Keratinocyte (primary cell): ENCODE data around the gene C21orf91. TPM values are rescaled to one million over a fixed set of nuclear protein-coding genes. Genes with fewer than 3 reads are reported as not detected.

Source experiments
- DNase-seq: peaks from one replicate; pipeline ENCODE4 v3.0.0-alpha.2; 2011; ENCODE audit warnings: low read depth, missing footprints, low spot score
- FAIRE-seq: peaks from 2 replicates; lab custom pipeline; 2011; peaks lifted over from hg19 to GRCh38; lab: Jason Lieb, UNC
- H2AFZ ChIP-seq: 2 replicates; pipeline ENCODE4 v1.6.0; 2012; ENCODE audit warnings: low read length, control low read depth, inconsistent platforms; ENCODE audit not compliant: control insufficient read depth
- H3K27ac ChIP-seq: 2 replicates; pipeline ENCODE4 v1.5.1; 2011; ENCODE audit warnings: low read length; ENCODE audit not compliant: control insufficient read depth, insufficient read depth
- H3K27me3 ChIP-seq: 3 replicates; pipeline ENCODE4 v1.6.0; 2011; ENCODE audit warnings: low read length; ENCODE audit not compliant: control insufficient read depth, insufficient read depth; ENCODE audit errors: extremely low read depth
- H3K36me3 ChIP-seq, 2 experiments: 2 replicates in 1 of 2; 3 replicates in 1 of 2; pipeline ENCODE4 v1.5.1; 2011; ENCODE audit warnings: low read length in 2 of 2, mild to moderate bottlenecking in 1 of 2; ENCODE audit not compliant: control insufficient read depth in 2 of 2, insufficient read depth in 2 of 2; ENCODE audit errors: extremely low read depth in 1 of 2
- H3K4me1 ChIP-seq: 3 replicates; pipeline ENCODE4 v1.5.1; 2011; ENCODE audit warnings: low read length; ENCODE audit not compliant: control insufficient read depth, insufficient read depth; ENCODE audit errors: extremely low read depth
- H3K4me2 ChIP-seq: 3 replicates; pipeline ENCODE4 v1.6.0; 2011; ENCODE audit warnings: low read depth, low read length; ENCODE audit not compliant: control insufficient read depth, insufficient read depth; ENCODE audit errors: extremely low read depth
- H3K4me3 ChIP-seq, 3 experiments: fragments of 200-600 bp in 1 of 3; sonication (generic) in 1 of 3; 2 replicates in 2 of 3; 3 replicates in 1 of 3; pipeline ENCODE4 v1.5.1; 2011 to 2016; ENCODE audit warnings: low read length in 3 of 3, mild to moderate bottlenecking in 3 of 3, control low read depth in 2 of 3, inconsistent platforms in 1 of 3, low read depth in 1 of 3, mixed read lengths in 1 of 3, mixed run types in 1 of 3, moderate library complexity in 1 of 3; ENCODE audit not compliant: control insufficient read depth in 2 of 3, insufficient read depth in 2 of 3; ENCODE audit errors: extremely low read depth in 1 of 3
- H3K79me2 ChIP-seq: 2 replicates; pipeline ENCODE4 v1.6.0; 2012; ENCODE audit warnings: low read length; ENCODE audit not compliant: control insufficient read depth, insufficient read depth
- H3K9ac ChIP-seq: 3 replicates; pipeline ENCODE4 v1.6.0; 2011; ENCODE audit warnings: low read length; ENCODE audit not compliant: control insufficient read depth, insufficient read depth; ENCODE audit errors: extremely low read depth
- H3K9me1 ChIP-seq: 3 replicates; pipeline ENCODE4 v1.6.0; 2011; ENCODE audit warnings: low read length; ENCODE audit not compliant: control insufficient read depth, insufficient read depth; ENCODE audit errors: extremely low read depth
- H3K9me3 ChIP-seq: 2 replicates; pipeline ENCODE4 v1.5.1; 2012; ENCODE audit warnings: low read depth, low read length; ENCODE audit not compliant: control insufficient read depth
- H4K20me1 ChIP-seq: 3 replicates; pipeline ENCODE4 v1.6.0; 2011; ENCODE audit warnings: low read length; ENCODE audit not compliant: control insufficient read depth, insufficient read depth; ENCODE audit errors: extremely low read depth
- EZH2 ChIP-seq: IDR thresholded peaks from one replicate; pipeline ENCODE4 v1.6.1; 2012; ENCODE audit warnings: inconsistent platforms, mild to moderate bottlenecking, low read length, moderate library complexity
- dilution Hi-C: fragments of 300-500 bp; cut with MboI; formaldehyde crosslinking; loops from one replicate; pipeline ENCODE4 v1.7.0; 2020; ENCODE audit warnings: low sequenced_read_pairs; ENCODE audit not compliant: extremely low pct_ligation_motif_present
- polyA plus RNA-seq, 5 experiments: library from polyadenylated mRNA; depleted of rRNA in 3 of 5; stranded (reverse) in 3 of 5; stranded (forward) in 1 of 5; unstranded in 1 of 5; fragments of >200 nt; gene quantifications; 1 replicate in 1 of 5; 2 replicates in 3 of 5; 3 replicates in 1 of 5; pipeline versions ENCODE4 v1.2.1 to v1.2.3, GENCODE V29; 2011 to 2012; ENCODE audit warnings: missing spikeins in 2 of 5, low read depth in 1 of 5, low replicate concordance in 1 of 5
- TF ChIP-seq, protein P1 (sequence below), 3 experiments: IDR thresholded peaks in 1 of 3; conservative IDR thresholded peaks in 1 of 3; optimal IDR thresholded peaks in 1 of 3; 2 replicates in 2 of 3; 3 replicates in 1 of 3; pipeline versions ENCODE3 to v1.5.1; 2011; ENCODE audit warnings: low read length in 3 of 3, mild to moderate bottlenecking in 3 of 3, moderate library complexity in 2 of 3, control low read depth in 1 of 3, inconsistent platforms in 1 of 3; ENCODE audit not compliant: insufficient read depth in 2 of 3; ENCODE audit errors: extremely low read depth in 1 of 3

The C21orf91 gene
- polyA plus RNA-seq, 1 donor (not counting 4 experiments of a cell fraction or from before 2014, with no cell fraction given) = 28.2 TPM

DNA sequence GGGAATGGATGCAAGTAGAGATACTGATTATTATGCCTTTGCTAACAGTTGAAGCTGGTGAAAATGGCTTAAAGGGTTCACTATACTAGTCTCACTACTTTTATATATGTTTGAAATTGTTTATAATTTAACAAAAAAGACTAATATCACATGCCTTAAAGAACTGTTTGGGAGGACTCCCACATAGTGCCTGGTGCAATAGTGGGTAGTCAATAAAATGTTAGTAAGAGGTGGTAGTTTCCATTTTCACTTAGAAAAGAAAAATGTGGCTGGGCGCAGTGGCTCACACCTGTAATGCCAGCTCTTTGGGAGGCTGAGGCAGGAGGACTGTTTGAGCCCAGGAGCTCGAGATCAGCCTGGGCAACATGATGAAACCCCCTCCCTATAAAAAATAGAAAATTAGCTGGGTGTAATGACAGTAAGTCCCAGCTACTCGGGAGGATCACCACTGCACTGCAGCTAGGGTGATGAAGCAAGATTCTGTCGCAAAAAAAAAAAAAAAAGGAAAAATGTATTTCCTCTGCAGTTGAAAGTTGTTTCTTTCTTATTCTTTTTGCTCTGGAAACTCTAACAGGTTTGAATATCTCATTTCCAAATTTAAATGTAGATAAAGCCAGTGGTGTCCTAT lies 24.5 kb downstream of the C21orf91 start:
- Histone ChIP-seq H4K20me1 (no peaks in the 10 kb centered on the region), H3K9ac (no peak overlapping the region), H3K4me3 (no peak overlapping the region), H3K27ac (no peak overlapping the region), H3K4me1 (peaks cover 4% of the 10 kb centered on the region), H3K9me3 (no peaks in the 10 kb centered on the region), H3K9me1 (no peaks in the 10 kb centered on the region), H3K27me3 (no peaks in the 10 kb centered on the region), H2AFZ (no peak overlapping the region), H3K4me2 (no peak overlapping the region), H3K36me3 (peaks cover 9 to 10% of the 10 kb centered on the region in 2 experiments), H3K79me2 (peaks cover 10% of the 10 kb centered on the region)
- dilution Hi-C loops = no loop called here
- FAIRE-seq = no peak
- TF ChIP-seq, protein P1, sequence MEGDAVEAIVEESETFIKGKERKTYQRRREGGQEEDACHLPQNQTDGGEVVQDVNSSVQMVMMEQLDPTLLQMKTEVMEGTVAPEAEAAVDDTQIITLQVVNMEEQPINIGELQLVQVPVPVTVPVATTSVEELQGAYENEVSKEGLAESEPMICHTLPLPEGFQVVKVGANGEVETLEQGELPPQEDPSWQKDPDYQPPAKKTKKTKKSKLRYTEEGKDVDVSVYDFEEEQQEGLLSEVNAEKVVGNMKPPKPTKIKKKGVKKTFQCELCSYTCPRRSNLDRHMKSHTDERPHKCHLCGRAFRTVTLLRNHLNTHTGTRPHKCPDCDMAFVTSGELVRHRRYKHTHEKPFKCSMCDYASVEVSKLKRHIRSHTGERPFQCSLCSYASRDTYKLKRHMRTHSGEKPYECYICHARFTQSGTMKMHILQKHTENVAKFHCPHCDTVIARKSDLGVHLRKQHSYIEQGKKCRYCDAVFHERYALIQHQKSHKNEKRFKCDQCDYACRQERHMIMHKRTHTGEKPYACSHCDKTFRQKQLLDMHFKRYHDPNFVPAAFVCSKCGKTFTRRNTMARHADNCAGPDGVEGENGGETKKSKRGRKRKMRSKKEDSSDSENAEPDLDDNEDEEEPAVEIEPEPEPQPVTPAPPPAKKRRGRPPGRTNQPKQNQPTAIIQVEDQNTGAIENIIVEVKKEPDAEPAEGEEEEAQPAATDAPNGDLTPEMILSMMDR (optimal IDR thresholded peaks at IDR 0.05 in 1 of 3, IDR thresholded peaks at IDR 0.05 in 1 of 3, conservative IDR thresholded peaks at IDR 0.05 in 1 of 3; ENCODE audit: extremely low read depth in 1 of 3, insufficient read depth in 2 of 3, low read length in 3 of 3) = no peak
- TF ChIP-seq EZH2 = no peak
- DNase-seq = no peak

DNA sequence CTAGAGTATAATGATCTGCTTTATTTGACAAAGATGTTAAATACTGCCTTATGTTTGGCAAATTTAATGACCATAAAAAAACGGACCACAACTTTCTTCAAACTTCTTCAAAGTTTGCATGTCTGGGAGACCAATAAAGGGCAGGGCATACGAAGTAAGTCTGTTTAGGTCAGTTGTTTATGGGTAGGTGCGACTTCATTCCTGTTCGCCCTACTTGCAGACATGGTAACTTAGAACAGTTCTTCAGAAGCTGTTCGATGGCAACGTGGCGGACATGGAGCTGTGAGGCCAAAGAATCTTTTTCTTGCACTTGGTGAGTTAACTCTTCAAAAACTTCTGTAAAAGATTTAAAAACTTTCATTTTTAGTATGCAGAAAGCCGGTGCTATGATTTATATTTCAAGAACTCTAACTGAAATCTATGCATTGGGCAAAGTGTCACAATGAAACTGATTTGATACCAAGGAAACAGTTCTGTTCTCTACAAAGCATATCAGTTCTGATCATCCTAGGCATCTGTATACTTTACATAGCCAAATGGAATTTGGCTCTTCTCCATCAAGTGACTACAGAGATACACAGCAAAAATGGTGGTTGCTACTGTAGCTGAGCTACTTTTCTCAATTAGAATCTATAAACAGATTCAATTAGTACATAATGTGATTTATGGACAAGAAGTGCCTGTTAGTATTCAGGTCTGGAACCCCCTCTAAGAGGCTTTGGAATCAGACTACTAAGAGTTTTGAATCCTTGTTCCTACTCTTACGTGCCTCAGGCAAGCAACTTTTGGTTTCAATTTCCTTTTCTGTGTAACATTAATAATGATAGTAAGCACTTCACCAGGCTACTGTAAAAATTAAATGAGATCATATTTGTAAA lies 25.7 kb downstream of the C21orf91 start:
- peak; percentile 67 for FAIRE-seq
- Histone ChIP-seq H3K9me1 (no peaks in the 10 kb centered on the region), H3K79me2 (peaks cover 2% of the 10 kb centered on the region), H3K4me3 (peak overlapping the region in 1 of 3 experiments; percentile 31), H3K4me2 (peak overlapping the region; percentile 79), H2AFZ (peak overlapping the region; percentile 76), H3K4me1 (peaks cover 4% of the 10 kb centered on the region), H4K20me1 (no peaks in the 10 kb centered on the region), H3K36me3 (peaks cover 9 to 10% of the 10 kb centered on the region in 2 experiments), H3K27ac (no peak overlapping the region), H3K9me3 (no peaks in the 10 kb centered on the region), H3K27me3 (no peaks in the 10 kb centered on the region), H3K9ac (peak overlapping the region; percentile 22)
- TF ChIP-seq, protein P1 (optimal IDR thresholded peaks at IDR 0.05 in 1 of 3, IDR thresholded peaks at IDR 0.05 in 1 of 3, conservative IDR thresholded peaks at IDR 0.05 in 1 of 3; ENCODE audit: extremely low read depth in 1 of 3, insufficient read depth in 2 of 3, low read length in 3 of 3) = no peak
- TF ChIP-seq EZH2 = no peak
- dilution Hi-C loops = no loop called here
- DNase-seq = no peak
